HepG2 (cell line): ENCODE measurements around the gene ZBTB22. TPM values are rescaled to one million over a fixed set of nuclear protein-coding genes. Genes with fewer than 3 reads are reported as not detected.
A peak's percentile ranks its signal among the peaks of the same experiment; 100 is the strongest.

Source experiments
- ATF6 ChIP-seq: sonication (generic); formaldehyde crosslinking; conservative IDR thresholded peaks from 2 replicates; pipeline ENCODE4 v1.4.0; 2020; ENCODE audit warnings: missing genetic modification reagents
- ATF7-NPFF ChIP-seq: sonication (generic); formaldehyde crosslinking; IDR thresholded peaks from 2 replicates; pipeline ENCODE4 v1.8.1; 2023; ENCODE audit warnings: mild to moderate bottlenecking, low read depth, missing genetic modification reagents, moderate library complexity
- ETV5 ChIP-seq: IDR thresholded peaks from 2 replicates; pipeline ENCODE4 v1.6.1; 2018; ENCODE audit warnings: missing biosample characterization, missing genetic modification reagents, inconsistent platforms, borderline replicate concordance
- FOXC1 ChIP-seq: sonication (generic); formaldehyde crosslinking; IDR thresholded peaks from 2 replicates; pipeline ENCODE4 v1.8.0; 2022; ENCODE audit warnings: mild to moderate bottlenecking, missing genetic modification reagents, borderline replicate concordance
- HES4 ChIP-seq: sonication (generic); formaldehyde crosslinking; IDR thresholded peaks from 2 replicates; pipeline ENCODE4 v1.9.0; 2021; ENCODE audit warnings: mild to moderate bottlenecking, missing genetic modification reagents, borderline replicate concordance
- LRRFIP1 ChIP-seq: sonication (generic); formaldehyde crosslinking; conservative IDR thresholded peaks from 2 replicates; pipeline ENCODE4 v1.4.0; 2020; ENCODE audit warnings: missing genetic modification reagents
- MYNN ChIP-seq: sonication (generic); formaldehyde crosslinking; IDR thresholded peaks from 2 replicates; pipeline ENCODE4 v1.4.0; 2020; ENCODE audit warnings: mild to moderate bottlenecking, low read depth, missing genetic modification reagents
- NFKBIZ ChIP-seq: IDR thresholded peaks from 2 replicates; pipeline ENCODE4 v1.6.1; 2018; ENCODE audit warnings: missing genetic modification reagents, missing compliant biosample characterization
- NR2F2 ChIP-seq: IDR thresholded peaks from 2 replicates; pipeline ENCODE4 v1.6.1; 2012; ENCODE audit warnings: low read depth, inconsistent platforms, borderline replicate concordance
- RAD21 ChIP-seq: fragments of 450-650 bp; formaldehyde crosslinking; IDR thresholded peaks from 2 replicates; pipeline ENCODE4 v1.5.0; 2020; ENCODE audit warnings: mild to moderate bottlenecking
- SNAPC4 ChIP-seq: sonication (generic); formaldehyde crosslinking; IDR thresholded peaks from 2 replicates; pipeline ENCODE4 v1.4.0; 2020; ENCODE audit warnings: mild to moderate bottlenecking, missing genetic modification reagents
- SSRP1 ChIP-seq: IDR thresholded peaks from 2 replicates; pipeline ENCODE4 v1.6.1; 2016; ENCODE audit warnings: control low read depth
- STAG1 ChIP-seq: sonication (generic); formaldehyde crosslinking; IDR thresholded peaks from 2 replicates; pipeline ENCODE4 v1.4.0; 2020; ENCODE audit warnings: missing genetic modification reagents
- TBL1XR1 ChIP-seq: fragments of 150-350 bp; IDR thresholded peaks from 2 replicates; pipeline ENCODE4 v1.6.1; 2014; ENCODE audit warnings: borderline replicate concordance, low read length; ENCODE audit not compliant: partially characterized antibody
- ZBTB4 ChIP-seq: sonication (generic); formaldehyde crosslinking; IDR thresholded peaks from 2 replicates; pipeline ENCODE4 v1.4.0; 2020; ENCODE audit warnings: missing genetic modification reagents, mild to moderate bottlenecking, borderline replicate concordance
- ZNF543 ChIP-seq: sonication (generic); formaldehyde crosslinking; IDR thresholded peaks from 2 replicates; pipeline ENCODE4 v1.4.0; 2020; ENCODE audit warnings: mild to moderate bottlenecking, missing genetic modification reagents
- ZNF782 ChIP-seq: sonication (generic); formaldehyde crosslinking; IDR thresholded peaks from 2 replicates; pipeline ENCODE4 v1.4.0; 2020; ENCODE audit warnings: missing genetic modification reagents, mild to moderate bottlenecking, borderline replicate concordance
- polyA plus RNA-seq, 8 experiments: library from polyadenylated mRNA; depleted of rRNA in 3 of 8; stranded (reverse) in 7 of 8; unstranded in 1 of 8; fragments of >200 nt; fragmentation: Illumina TruSeq in 4 of 8; extraction: Trizol in 4 of 8; gene quantifications; 2 replicates each; pipeline versions ENCODE4 v1.2.1 to v1.2.3, GENCODE V29; 2011 to 2016; ENCODE audit warnings: low read depth in 4 of 8, missing spikeins in 1 of 8, mixed read lengths in 1 of 8; ENCODE audit not compliant: insufficient read depth in 1 of 8
- total RNA-seq, 5 experiments: library from RNA; depleted of rRNA; stranded (reverse); fragments of >200 nt; fragmentation: Illumina TruSeq; extraction: Trizol; gene quantifications; 2 replicates each; pipeline ENCODE4 v1.2.3, GENCODE V29; 2016; ENCODE audit warnings: low read depth in 1 of 5

ZBTB22 gene
- total and polyA plus RNA-seq, 2 of the 13 experiments (the other 11 are each of a cell fraction or from before 2014, with no cell fraction given), result 8.0 to 10.6 TPM

GRCh38 chr6:33279971-33280511, 37.5 kb downstream of the ZBTB22 start (continued):
- TF ChIP-seq SNAPC4 (CRISPR knock-in tag) (no peak), LRRFIP1 (CRISPR knock-in tag) (no peak), ATF7-NPFF (CRISPR knock-in tag) (0 out of 2 replicates have a peak, but pooled peaks have one; percentile 14), TBL1XR1 (no peak), ATF6 (CRISPR knock-in tag) (no peak), RAD21 (peak; percentile 96), SSRP1 (CRISPR knock-in tag) (peak; percentile 89; the same call in 1 of the 2 replicates), ZNF782 (CRISPR knock-in tag) (no peak), NR2F2 (peak; percentile 12; the same call in 1 of the 2 replicates), NFKBIZ (CRISPR knock-in tag) (no peak), ETV5 (CRISPR knock-in tag) (peak; percentile 31; the same call in 1 of the 2 replicates), MYNN (CRISPR knock-in tag) (no peak), STAG1 (CRISPR knock-in tag) (peak; percentile 86), ZNF543 (CRISPR knock-in tag) (no peak), FOXC1 (peak; percentile 73; the same call in 1 of the 2 replicates), HES4 (CRISPR knock-in tag) (no peak), ZBTB4 (peak; percentile 9; the same call in 1 of the 2 replicates)
